NCI-H2107 treated with DMSO at 0.1 percent for 48 hours (cell line): ENCODE results near the gene CCDC38.
"Not testable (repeated sequence)": the region's sequence is repeated elsewhere in the genome, so short reads cannot be mapped to it uniquely, and the experiment has no call there.

ENCODE experiments used
- DNase-seq: peaks from one replicate; lab custom pipeline; 2025; ENCODE audit not compliant: unreplicated experiment; lab: John Stamatoyannopoulos, UW

The CCDC38 gene

DNA sequence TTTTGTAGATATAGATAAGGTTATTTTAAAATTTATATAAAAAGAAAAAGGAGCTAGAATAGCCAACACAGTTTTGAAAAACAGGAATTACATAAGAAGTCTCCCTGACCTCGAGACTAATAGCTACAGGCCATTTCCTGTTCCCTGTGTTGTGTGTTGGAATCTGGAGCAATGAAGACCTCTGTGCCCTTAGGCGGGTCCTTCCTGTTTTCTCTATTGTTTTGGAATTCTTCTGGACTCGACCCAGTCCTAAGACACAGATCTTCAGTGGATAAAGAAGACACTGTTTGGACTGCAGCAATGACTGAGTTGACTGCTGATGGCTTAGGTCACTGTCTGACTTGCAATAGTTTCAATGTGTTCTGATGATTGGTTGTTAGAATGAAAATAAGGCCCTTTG lies 57.4 kb downstream of the CCDC38 start:
- no peak for DNase-seq

DNA sequence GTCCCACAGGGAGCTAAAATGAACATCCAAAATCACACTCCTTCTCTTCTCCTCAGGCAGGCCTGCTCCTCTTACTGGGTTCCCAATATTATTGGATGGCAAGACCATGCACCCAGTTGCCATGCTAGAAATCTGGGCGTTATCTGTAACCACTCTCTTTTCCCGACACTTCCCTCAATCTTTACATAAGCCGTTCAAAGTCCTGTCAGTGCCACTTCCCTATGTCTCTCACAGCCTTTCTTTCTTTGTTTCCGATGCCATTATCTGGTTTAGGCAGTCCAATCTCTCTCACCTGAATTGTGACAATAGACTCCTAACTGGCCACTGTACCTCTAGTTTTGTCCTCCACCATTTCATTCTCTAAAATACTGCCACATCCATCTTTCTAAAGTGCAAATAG lies 59.5 kb downstream of the CCDC38 start:
- no peak for DNase-seq

DNA sequence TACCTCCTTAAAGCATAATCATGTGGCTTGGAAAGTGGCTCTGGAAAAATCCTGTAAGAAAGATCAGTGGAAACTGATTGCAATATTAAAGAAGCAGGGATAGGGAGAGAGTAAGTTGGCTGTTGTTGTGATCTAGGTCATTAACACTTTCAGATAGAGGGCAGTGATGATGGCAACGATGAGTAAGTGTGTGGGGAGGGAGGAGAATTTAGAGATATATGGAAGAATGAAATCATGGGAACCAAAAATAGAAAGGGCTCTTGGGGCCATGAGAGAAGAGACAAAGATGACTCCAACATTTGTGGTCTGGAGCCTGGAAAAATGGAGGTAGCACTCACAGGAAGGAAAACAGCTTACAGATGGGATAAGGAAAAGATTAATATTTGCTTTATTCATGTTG lies 60.3 kb downstream of the CCDC38 start:
- DNase-seq, result no peak

DNA sequence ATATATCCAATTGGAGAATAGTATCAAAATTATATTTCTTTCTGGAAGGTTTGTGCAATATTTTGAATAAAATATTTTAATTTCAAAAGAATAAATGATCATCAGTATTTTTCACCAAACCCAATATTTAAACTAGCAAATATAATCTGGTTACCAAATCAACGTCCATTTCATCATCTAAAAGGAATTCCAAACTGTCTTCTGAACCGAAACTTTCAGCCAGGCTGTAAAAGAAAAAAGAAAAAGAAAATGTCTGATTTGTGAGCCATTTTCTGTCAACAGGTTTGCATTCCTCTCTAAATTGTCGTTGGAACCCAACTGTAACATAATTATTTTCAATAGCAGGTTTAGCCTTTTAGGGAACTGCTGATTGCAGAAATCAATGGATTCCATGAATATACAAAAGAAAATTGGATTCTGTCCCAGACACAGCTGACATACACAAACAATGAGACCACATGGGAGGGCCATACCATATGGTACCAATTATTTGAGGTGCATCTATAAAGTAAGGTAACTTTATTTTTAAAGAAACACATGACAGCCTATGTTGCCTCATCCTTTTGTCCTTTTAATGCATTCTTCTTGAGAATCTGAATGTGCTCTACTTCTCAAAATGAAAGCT lies 61.0 kb downstream of the CCDC38 start:
- DNase-seq, result peak; percentile 42

DNA sequence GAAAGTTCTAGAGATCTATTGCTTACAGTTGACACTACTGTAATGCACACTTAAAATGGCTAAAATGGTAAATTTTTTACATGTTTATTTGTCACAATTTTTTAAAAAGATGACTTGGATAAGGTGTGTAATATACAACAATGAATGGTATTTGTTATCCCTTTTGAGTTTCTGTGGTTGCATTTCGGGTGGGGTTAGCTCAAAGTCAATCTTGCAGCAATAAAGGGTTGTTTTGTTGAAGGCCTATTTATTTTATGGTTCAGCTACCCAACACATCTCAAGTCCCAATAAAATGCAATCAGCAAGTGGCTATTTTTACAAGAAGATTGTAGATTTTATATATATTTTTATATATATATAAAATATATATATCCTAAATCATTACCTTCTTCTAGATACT lies 61.5 kb downstream of the CCDC38 start:
- no peak for DNase-seq

DNA sequence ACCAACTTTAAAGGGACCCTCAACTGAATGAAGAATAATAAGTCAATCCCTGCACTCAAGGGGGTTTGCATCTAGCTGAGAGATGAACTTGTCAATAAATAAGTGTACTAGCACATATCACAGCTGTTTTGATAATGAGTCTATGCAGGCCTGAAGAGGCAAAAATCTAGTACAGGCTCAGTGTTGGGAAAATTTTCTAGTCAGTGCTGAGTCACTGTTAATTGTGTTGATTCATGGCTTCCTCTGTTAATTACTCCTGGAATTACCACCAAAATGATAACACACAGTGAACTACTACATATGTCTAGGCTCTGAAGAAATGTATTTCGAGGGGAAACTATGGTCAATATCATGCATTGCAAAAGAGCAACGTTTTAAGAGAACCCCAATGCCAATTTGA lies 64.8 kb downstream of the CCDC38 start:
- DNase-seq, result no peak

DNA sequence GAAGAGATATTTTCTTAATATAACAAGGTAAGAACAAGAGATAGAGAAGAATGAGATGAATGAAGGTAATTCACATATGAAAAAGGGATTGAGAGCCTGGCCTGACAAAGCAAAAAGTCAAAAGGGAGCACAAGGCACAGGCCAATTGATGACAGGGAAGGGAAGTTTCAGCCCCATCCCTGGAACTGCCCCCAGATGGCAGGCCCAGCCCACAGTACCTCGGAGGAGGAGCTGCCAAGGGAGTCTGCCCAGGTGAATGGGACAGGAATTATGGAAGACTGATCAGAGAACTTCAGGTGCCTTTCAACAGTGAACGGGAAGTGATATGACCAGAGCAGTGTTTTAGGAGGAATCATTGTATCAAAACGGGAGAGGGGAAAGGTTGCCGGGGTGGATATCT lies 68.0 kb downstream of the CCDC38 start:
- no peak for DNase-seq

DNA sequence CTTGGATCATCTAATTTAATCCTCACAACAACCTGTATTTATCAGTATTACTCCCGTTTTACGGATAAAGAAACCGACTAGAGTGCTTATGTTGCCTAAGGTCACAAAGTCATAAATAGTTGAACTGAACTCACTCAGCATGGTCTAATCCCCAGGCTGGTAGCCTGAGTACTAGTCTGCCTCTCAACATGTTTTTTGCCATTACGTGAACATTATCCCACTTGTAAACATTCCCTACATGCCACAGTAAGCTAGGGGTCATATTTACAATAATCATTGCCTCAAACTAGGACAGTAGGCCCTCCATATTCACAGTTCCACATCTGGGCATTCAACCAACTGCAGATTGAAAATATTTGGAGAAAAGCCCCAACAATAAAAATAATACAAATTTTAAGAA lies 71.5 kb downstream of the CCDC38 start:
- DNase-seq, result no peak

DNA sequence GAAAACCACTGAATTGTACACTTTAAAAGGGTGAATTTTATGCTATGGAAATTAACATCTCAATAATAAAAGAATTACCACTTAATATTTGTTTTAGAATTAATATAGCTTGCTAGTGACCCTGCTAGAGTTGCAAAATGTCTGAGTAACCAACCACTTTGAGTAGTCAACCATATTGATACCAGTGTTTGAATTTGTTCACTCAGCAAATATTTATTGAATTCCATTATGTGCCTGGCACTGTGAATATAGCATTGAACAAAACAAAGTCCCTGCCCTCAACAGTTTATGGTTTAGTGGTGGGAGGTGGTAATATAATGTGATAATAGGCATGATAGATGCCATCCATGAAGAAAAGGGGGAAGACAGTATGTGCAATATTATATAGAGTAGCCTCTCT lies 79.1 kb downstream of the CCDC38 start:
- no peak for DNase-seq

DNA sequence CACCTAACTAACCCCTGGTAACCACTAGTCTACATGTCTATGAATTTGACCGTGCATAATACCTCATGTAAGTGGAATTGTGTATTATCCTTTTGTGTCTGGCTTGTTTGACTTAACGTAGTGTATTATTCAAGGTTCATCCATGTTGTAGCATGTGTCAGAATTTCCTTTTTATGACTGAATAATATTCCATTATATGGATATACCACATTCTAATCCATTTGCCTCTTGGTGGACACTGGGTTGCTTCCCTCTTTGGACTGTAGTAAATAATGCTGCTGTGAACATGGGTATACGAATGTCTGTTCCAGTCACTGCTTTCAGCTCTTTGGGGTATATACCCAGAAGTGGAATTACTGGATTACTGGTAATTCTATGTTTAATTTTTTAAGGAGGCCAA lies 80.4 kb downstream of the CCDC38 start:
- no peak for DNase-seq

DNA sequence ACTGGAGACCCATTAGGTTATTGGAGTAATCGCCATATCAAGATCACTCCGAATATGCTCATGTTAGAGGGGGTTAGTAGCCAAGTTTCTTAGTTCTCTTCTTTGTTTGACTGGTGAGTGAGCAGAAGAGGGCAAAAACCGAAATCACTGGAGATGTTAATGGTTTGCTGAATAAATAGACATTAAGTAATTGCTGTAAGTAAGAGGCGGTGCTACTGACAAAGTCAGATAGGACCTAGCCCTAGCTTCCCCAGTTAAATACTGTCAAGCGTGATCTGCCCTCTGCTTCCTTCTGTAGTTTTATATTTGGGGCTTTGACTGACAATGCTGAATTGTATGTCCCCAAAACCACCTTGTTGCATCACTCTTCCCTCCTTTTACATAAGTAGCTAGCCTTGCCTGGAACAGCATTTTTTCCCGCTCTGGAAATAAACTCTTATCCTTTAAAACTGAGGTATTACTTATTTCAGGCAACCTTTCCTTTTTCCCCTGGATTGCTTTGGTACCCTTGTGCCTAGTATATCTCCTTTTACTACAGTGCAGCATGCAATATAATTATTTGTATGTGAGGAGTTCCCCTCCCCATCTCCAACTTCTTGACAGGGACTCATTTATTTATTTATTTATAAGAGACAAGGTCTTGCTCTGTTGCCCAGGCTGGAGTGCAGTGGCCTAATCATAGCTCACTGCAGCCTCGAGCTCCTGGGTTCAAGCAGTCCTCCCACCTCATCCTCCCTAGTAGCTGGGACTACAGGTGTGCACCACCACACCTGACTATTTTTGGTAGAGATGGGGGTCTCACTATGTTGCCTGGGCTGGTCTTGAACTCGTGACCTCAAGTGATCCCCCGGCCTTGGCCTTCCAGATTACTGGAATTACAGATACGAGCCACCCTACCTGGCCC lies 82.2 kb downstream of the CCDC38 start:
- no peak for DNase-seq

DNA sequence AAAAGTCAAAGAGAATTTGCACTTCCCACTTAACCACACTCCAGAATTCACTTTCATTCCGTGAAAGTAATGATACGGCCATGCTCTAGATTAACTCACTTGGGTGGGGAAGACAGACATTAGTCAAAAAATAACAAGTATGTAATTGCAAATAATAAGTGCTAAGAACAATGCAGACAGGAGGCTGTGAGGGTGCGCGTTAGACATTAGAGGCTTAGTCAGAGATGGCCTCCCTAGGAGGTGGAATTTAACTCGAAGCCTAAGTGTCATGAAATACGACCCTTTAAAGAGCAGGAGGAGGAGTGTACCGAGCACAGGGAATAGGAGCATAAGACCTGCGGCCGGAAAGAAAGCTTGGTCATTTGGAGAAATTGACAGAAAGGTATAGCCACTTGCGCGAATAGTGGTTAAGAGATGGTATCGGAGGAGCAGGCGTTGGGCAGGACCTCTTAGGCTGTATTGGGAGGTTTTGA lies 83.0 kb downstream of the CCDC38 start:
- DNase-seq, result peak; percentile 31

DNA sequence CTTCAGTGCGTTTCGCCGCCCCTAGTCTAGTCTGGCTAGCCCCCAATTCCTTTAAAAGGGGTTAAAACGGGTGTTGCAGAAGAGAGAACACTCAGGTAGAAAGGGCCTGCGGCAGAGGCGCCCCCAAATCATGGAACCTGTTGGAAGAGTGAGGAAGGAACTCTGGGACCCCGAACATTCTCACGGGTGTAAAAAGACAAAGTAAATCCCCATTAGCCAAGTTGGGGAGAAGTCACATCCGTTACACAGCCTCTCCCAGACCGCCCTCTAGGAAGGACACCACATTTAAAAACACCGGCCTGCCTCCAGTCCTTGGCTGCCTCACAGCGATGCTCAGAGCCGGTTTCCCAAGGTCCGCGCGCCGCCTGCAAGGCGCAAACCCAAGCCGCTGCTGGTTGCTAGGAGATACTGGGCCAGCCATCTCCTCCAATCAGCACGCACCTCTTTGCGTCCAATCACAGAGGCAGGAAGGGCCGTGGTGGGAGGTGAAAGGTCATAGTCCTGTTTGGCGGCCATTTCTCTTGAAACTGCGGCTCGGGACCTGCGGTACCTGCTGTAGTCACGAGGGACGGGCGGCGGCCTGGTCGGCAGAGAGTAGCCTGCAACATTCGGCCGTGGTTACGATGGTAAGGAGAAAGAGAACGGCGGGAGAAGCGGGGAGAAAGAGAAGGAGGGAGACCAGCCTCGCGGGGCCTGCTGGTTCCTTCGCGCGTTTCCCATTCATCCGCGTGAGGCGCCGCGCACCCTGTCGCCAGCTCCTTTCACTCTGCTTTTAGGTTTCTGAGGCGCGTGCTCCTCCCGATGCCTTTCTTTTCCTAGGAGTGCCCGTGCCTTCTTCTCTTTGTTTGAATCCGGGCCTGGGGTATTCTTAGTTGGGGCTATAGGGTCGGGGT lies 83.7 kb downstream of the CCDC38 start, which contains the start of gene SNRPF:
Gene SNRPF (plus strand): TSS at position 502 of the 893 bp plus-strand sequence. CDS start 122 bp downstream, at position 624.
- DNase-seq, result peak; percentile 94

DNA sequence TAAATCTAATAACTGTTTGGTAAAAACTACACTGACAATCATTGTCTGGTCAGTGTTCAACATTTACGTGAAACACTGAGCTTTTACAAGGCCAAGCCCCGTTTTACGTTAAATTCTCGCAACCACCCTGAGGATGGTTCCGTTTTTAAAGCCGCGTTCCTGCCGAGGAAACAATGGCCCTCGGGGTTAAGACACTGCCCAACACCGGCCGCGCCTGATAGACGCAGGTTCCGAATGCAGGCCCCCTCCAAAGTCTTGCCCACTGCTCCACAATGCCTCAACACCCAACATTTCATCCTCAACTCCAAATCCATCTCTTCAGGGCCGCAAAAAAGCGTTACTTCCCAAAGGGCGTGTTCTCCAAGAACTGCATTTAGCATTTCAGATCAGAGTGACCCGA lies 84.6 kb downstream of the CCDC38 start:
- DNase-seq, result no peak

DNA sequence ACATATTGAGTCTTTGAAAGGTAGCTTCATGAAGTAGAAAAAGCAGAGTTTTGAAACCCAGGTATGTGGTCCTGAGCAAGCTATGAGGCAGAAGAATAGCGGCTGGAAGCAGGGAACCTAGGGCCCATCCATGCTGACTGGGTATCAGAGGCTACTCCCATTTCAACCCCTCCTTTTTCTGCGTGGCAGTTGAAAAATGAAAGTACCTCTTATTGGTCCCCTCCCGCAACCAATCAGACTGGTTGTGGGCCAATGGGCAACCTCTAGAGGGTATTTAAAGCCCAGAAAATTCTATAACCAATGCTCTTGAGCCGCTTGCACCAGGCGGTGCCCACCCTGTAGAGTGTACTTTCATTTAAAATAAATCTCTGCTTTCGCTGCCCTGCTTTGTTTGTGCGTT lies 85.3 kb downstream of the CCDC38 start:
- no peak for DNase-seq

DNA sequence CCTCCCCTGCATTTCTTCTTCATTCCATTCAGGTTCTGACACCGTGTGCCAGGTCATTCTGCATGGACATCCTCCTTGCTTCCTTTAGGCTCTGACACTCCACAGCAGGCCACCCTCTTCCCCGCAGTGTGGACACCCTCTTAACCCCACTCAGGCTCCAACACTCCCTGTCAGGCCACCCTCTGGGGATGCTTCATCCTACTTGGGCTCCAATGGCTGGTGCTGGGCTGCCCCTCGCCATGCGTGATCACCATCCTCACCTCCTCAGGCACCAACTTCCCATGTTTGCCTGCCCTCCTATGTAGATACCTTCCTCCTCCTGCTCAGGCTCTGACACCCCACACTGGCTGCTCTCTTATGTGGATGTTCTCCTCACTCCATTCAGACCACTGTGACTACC lies 90.3 kb downstream of the CCDC38 start:
- DNase-seq, result no peak

DNA sequence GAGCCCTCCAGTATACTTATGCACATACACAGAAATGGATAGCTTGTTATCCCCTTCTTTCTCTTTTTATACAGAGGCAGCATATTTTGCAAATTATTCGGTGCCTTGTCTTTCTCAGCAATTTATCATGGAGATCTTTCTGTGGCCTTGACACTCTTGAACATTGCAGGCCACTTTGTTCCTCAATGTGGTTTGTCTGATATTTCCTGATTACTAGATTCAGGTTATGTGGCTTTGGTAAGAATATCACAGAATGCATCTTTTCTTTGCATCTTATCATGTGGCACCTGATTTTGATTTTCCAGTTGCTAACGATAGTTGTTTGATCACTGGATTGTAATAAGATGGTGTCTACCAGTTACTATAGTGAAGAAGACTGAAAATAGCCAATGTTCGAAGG lies 90.8 kb downstream of the CCDC38 start:
- no peak for DNase-seq

DNA sequence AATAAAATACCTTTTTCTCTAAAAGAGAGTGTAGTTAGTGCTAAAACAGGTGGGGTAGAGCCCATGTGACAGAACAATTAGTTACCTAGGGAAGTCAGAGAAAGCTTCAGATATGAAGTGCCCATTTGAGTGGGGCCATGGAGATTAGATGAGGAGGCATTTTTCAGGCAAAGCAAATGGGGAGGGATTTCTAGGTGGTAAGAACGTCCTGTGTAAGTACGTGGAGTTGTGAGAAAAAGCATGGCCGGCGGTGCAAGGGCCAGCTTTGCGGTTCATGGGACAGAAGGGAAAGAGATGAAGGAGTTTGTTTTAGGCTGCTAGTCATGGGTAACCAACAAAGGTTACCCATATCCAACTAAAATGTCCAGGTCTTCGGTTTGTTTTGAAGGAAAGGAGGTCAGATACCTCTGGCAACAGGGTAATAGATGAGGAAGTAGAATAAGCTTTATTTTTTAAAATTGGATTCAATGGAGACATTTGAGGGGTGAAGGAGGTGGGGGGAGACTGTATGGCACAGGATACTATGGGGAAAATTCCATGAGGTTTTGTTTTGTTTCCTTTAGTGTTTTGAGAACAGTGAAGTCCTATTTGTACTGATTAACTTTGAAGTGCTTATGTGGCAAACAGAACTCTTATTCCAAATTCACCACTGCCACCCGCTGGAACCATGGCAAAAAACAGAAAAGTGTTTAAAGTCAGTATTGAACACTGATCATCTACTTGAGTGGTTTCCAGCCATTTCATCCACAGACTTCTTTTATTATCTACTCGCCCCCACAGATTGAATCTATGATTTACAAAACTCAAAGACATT lies 93.6 kb downstream of the CCDC38 start:
- peak; percentile 48 for DNase-seq

DNA sequence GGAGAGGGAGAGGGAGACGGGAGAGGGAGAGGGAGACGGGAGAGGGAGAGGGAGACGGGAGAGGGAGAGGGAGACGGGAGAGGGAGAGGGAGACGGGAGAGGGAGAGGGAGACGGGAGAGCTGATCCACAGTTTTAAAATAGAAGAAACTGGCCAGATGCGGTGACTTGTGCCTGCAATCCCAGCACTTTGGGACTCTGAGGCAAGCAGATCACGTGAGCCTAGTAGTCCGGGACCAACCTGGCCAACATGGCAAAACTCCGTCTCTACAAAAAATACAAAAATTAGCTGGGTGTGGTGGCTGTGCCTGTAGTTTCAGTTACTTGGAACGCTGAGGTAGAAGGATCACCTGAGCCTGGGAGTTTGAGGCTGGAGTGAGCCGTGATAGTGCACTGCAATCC lies 100.0 kb downstream of the CCDC38 start:
- not testable (repeated sequence) for DNase-seq

DNA sequence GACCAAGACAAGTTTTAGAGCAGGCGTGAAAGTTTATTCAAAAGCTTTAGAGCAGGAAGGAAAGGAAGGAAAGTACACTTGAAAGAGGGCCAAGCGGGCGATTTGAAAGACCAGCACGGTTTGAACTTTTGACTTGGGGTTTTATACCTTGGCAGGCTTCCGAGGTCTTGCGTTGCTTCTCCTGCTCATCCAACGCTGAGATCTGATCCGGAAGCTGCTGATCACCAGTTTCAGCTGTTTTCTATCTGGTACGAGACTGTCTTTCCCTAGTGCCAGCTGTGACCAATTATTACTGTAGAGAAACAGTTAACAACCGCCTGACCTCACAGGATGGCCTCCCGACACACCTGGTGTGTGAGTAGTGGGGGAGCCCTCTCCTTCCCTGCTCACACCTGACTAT lies 104.3 kb downstream of the CCDC38 start:
- DNase-seq, result peak; percentile 26
